ENCODE data around the gene KDM5A.

- TF ChIP-seq REST (IDR thresholded peaks at IDR 0.05; ENCODE audit: borderline replicate concordance) (no peak), EZH2 (IDR thresholded peaks at IDR 0.05; ENCODE audit: borderline replicate concordance, insufficient read depth, low read length, poor library complexity, severe bottlenecking) (no peak)
These were observed 70.2 kb downstream of the KDM5A start for GRCh38 chr12:318759-319515.
